RWPE1 (cell line): Measurements from ENCODE around the gene WDR91.

Experiments used
- CTCF ChIA-PET: fragments of 350-600 bp; sonication (Branson Sonifier 250); formaldehyde crosslinking; extraction: SDS; loops from one replicate; lab custom pipeline; 2021; lab: Yijun Ruan, JAX
- POLR2A ChIA-PET: fragments of 400-600 bp; formaldehyde crosslinking; extraction: SDS; loops from one replicate; lab custom pipeline; 2020; ENCODE audit warnings: antibody characterized with exemption; ENCODE audit not compliant: low non-redundant PET; lab: Yijun Ruan, JAX
- DNase-seq: peaks from one replicate; pipeline ENCODE4 v3.0.0; 2012; ENCODE audit warnings: low spot score
- H3K27ac ChIP-seq: fragments of 450-650 bp; 2 replicates; pipeline ENCODE4 v1.5.1; 2017
- TF ChIP-seq, protein P1 (sequence below): fragments of 450-650 bp; conservative IDR thresholded peaks from 2 replicates; pipeline ENCODE4 v1.5.1; 2017; ENCODE audit warnings: low read depth, mild to moderate bottlenecking

Gene WDR91

DNA sequence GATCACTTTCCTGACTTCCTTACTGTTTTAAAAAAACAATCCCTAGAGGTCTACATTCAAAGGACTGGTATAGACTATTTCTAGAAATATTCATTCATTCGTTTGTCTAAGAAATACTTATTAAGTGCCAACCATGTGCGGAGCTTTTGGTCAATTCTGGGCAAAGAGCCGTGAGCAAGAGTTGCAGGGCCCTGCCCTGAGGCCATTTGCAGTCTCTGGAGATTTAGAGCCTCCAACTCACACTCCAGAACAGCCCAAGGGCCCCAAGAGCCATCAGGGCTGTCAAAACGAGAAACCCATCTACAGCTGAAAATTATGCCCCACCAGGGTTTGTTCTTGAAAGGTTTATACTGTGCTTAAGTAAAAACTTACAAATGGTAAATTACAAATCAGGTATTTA lies 16.2 kb downstream of the WDR91 start:
- CTCF ChIA-PET: no interaction called here
- H3K27ac ChIP-seq: no peak overlapping the region
- POLR2A ChIA-PET: no interaction called here
- DNase-seq: no peak
- TF ChIP-seq, protein P1, sequence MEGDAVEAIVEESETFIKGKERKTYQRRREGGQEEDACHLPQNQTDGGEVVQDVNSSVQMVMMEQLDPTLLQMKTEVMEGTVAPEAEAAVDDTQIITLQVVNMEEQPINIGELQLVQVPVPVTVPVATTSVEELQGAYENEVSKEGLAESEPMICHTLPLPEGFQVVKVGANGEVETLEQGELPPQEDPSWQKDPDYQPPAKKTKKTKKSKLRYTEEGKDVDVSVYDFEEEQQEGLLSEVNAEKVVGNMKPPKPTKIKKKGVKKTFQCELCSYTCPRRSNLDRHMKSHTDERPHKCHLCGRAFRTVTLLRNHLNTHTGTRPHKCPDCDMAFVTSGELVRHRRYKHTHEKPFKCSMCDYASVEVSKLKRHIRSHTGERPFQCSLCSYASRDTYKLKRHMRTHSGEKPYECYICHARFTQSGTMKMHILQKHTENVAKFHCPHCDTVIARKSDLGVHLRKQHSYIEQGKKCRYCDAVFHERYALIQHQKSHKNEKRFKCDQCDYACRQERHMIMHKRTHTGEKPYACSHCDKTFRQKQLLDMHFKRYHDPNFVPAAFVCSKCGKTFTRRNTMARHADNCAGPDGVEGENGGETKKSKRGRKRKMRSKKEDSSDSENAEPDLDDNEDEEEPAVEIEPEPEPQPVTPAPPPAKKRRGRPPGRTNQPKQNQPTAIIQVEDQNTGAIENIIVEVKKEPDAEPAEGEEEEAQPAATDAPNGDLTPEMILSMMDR: no peak

DNA sequence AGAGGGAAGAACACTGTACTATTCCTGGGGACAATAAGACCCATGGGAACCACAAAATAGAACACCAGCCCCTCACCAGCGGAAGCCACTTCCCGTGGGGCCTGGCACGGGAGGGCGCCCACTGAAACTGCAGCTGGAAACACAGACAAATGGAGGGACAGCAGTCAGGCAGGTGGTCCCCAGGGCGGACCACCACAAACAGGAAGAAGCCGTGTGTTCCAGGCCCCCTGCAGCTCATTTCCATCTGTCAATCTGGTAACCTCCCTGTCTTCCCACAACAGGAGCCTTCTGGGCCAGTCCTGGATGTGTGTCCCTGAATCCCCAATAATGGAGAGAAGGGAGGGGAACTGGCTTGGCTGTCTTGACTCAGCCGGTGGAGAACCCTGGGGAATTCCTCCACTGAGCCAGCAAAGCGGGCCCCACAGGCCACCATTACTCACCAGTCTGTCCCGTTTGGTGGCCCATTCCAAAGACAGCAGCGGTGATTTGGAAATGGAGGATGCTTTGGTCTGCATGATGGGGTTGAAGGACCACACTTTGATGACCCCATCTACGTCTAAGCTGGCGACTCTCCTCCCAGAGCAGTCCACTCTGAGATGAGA lies 16.7 kb downstream of the WDR91 start:
- CTCF ChIA-PET: no interaction called here
- TF ChIP-seq, protein P1: no peak
- H3K27ac ChIP-seq: no peak overlapping the region
- POLR2A ChIA-PET: no interaction called here
- no peak for DNase-seq

DNA sequence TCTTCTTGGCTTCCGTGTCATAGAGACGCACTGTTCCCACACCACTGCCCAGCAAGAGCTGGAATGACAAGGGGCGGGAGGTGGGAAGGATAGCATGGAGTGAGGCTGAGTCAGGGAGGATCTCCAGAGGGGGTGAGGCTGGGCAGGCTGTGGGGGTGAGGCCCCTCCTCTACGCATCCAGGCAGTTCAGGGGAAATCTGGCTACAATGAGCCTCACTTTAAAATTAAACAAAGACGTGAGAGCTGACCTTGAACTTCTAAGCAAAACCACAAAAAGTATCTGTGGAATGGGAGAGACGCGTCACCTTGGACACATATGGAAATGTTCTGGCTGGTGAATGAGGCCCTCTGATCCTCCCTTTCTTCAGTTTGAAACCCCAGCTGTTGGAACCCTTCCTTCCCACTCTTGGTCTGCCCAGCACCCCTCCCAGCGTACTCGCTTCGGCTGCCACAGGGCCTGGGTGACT lies 17.7 kb downstream of the WDR91 start:
- TF ChIP-seq, protein P1: no peak
- peak overlapping the region; percentile 16; the same call in 1 of the 2 replicates for H3K27ac ChIP-seq
- DNase-seq: no peak
- POLR2A ChIA-PET: no interaction called here
- CTCF ChIA-PET: no interaction called here

DNA sequence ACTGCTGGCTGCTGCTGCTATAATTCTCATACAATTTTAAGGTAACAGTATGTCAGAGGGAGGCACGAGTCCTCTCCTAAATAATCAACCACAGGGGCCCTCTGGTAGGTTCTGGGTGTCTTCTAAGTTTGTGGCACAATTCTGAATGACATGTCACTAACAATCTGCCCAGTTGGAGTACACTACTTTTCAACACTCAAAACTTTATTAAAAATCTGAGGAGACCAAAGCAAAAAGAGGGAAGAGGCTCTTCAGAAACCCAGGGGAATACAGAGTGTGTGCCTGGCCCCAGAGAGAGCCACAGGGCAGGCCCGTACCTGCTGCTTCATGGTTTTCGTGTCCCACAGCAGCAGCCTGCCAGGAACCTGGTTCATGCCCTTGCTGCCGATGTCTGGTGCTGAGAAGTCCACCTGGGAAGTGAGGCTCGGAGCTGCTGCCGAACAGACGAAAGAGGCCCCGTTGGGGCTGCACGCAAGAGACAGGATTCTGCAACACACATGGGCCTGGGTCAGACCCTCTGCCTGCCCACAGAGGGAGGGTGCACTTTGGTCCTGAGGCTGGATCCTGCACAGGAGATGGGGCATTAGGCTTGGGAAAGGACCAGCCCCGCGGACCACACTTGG lies 18.3 kb downstream of the WDR91 start:
- CTCF ChIA-PET: no interaction called here
- peak overlapping the region; percentile 16; the same call in 1 of the 2 replicates for H3K27ac ChIP-seq
- TF ChIP-seq, protein P1: no peak
- no peak for DNase-seq
- POLR2A ChIA-PET: no interaction called here

DNA sequence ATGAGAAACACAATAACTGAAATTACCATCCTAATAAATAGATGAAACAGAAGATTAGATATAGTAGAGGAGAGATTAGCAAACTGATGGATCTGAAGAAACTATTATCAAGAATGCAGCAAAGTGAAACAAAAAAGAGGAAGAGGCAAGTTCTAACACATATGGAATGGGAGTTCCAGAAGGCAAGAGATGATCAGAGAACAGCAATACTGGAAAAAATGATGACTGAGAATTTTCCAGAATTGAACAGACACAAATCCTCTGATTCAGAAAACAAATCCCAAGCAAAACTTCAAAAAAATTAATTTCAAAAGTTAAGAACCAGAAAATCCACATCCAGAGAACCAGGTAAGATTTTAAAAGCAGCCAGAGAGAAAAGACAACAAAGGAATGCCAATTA lies 20.6 kb downstream of the WDR91 start:
- ChIA-PET POLR2A (no interaction called here), CTCF (interaction anchor here (1.0 kb wide), 1 partner anchor 84 kb away, joined by 3 read pairs; no protein-coding TSS in a partner anchor)
- DNase-seq: no peak
- TF ChIP-seq, protein P1: no peak
- H3K27ac ChIP-seq: no peak overlapping the region

DNA sequence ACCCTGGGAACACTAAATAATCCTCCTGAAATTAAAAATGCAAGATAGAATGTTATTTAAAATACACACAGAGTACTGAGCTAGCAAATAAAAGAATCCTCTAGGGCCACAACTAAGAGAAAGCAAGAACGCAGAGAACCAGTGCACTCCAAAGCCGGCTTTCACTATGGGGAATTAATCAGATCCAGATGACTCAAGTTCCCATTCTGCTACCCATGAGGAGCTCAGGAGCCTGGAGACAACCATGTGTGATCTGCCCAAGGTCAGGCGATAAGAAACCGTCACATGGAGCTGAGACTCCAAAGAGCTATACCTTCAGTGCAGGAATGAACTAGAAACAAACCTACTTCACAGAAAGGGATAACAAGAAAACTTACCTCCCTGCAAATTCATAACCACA lies 21.4 kb downstream of the WDR91 start:
- no peak for DNase-seq
- H3K27ac ChIP-seq: no peak overlapping the region
- POLR2A ChIA-PET: no interaction called here
- CTCF ChIA-PET: interaction anchor here (1.0 kb wide), 1 partner anchor 84 kb away, joined by 3 read pairs; no protein-coding TSS in a partner anchor
- TF ChIP-seq, protein P1: no peak
